Esophagus muscularis mucosa (tissue), 4 donors: ENCODE measurements around the gene PLEKHA5. TPM values are rescaled to one million over a fixed set of nuclear protein-coding genes. Genes with fewer than 3 reads are reported as not detected.
A peak's percentile ranks its signal among the peaks of the same experiment; 100 is the strongest.

Experiments
- DNase-seq: peaks from one replicate; pipeline ENCODE4 v3.0.0-alpha.2; 2017; ENCODE audit errors: extremely low spot score
- H3K27ac ChIP-seq, 4 donors: fragments of 200-600 bp; sonication (generic); replicated peaks in 1 of 4; 1 replicate in 3 of 4; 2 replicates in 1 of 4; pipeline ENCODE4 v1.5.1; 2016 to 2019; ENCODE audit warnings: mild to moderate bottlenecking in 1 of 4
- H3K27me3 ChIP-seq, 4 donors: fragments of 200-600 bp; sonication (generic); one replicate each; pipeline versions ENCODE4 v1.5.1 to v1.6.0; 2016 to 2019
- H3K36me3 ChIP-seq, 4 donors: fragments of 200-600 bp; sonication (generic); one replicate each; pipeline ENCODE4 v1.5.1; 2016 to 2019
- H3K4me1 ChIP-seq, 4 donors: fragments of 200-600 bp; sonication (generic); one replicate each; pipeline ENCODE4 v1.5.1; 2016 to 2019
- H3K4me3 ChIP-seq, 4 donors: fragments of 200-600 bp; sonication (generic); 1 replicate in 2 of 4; 2 replicates in 2 of 4; pipeline ENCODE4 v1.5.1; 2016 to 2019; ENCODE audit warnings: mild to moderate bottlenecking in 4 of 4, moderate library complexity in 1 of 4
- H3K9me3 ChIP-seq, 4 donors: fragments of 200-600 bp; sonication (generic); 1 replicate in 3 of 4; 2 replicates in 1 of 4; pipeline ENCODE4 v1.5.1; 2016 to 2019
- CTCF ChIP-seq, 3 experiments: fragments of 200-600 bp in 2 of 3; fragments of 450-650 bp in 1 of 3; sonication (generic) in 2 of 3; IDR thresholded peaks; one replicate each; pipeline ENCODE4 v1.5.1; 2017 to 2019; ENCODE audit warnings: antibody characterized with exemption in 3 of 3, mild to moderate bottlenecking in 2 of 3, moderate library complexity in 1 of 3
- EP300 ChIP-seq: sonication (generic); formaldehyde crosslinking; IDR thresholded peaks from one replicate; pipeline ENCODE4 v1.6.1; 2017; ENCODE audit warnings: antibody characterized with exemption
- POLR2A ChIP-seq: fragments of 450-650 bp; IDR thresholded peaks from one replicate; pipeline ENCODE4 v1.6.1; 2017; ENCODE audit warnings: antibody characterized with exemption, moderate library complexity, mild to moderate bottlenecking, low read depth
- POLR2AphosphoS5 ChIP-seq, 2 donors: sonication (generic); formaldehyde crosslinking; IDR thresholded peaks; one replicate each; pipeline ENCODE4 v1.6.1; 2017; ENCODE audit warnings: antibody characterized with exemption in 2 of 2
- WGBS: methylation state at CpG from one replicate; pipeline ENCODE4 v1.1.5; 2018; 5-methylcytosine and 5-hydroxymethylcytosine counted together
- intact Hi-C: fragments of 100-400 bp; cut with DNase I; formaldehyde crosslinking; loops from one replicate; pipeline ENCODE4 v1.15.1; 2023
- total RNA-seq, 4 donors: library from RNA; depleted of rRNA; stranded (reverse); fragments of >200 nt; gene quantifications; one replicate each; pipeline versions ENCODE4 v1.1.0 to v1.2.1, GENCODE V29; 2016

The PLEKHA5 gene
- total RNA-seq, 4 donors from 2014 or later, result 50.7 to 88.5 (median 58.6) TPM

GRCh38 chr12:19376691-19377090, 247.2 kb downstream of the PLEKHA5 start:
- TF ChIP-seq EP300 (no peak), CTCF (IDR thresholded peaks at IDR 0.05) (no peak), POLR2AphosphoS5 (IDR thresholded peaks at IDR 0.05) (no peak), POLR2A (no peak)
- peaks cover 18 to 80% (median 48%) of the 10 kb centered on the region in 4 donors for H3K36me3 ChIP-seq

GRCh38 chr12:19382111-19382526, 252.6 kb downstream of the PLEKHA5 start:
- no peak for TF ChIP-seq CTCF (IDR thresholded peaks at IDR 0.05)
- DNase-seq, result no peak
- intact Hi-C loops, result no loop called here
- Histone ChIP-seq H3K27me3 (no peaks in the 10 kb centered on the region), H3K36me3 (peaks cover 12 to 32% (median 18%) of the 10 kb centered on the region in 4 donors), H3K9me3 (no peaks in the 10 kb centered on the region), H3K27ac (no peak overlapping the region), H3K4me3 (no peak overlapping the region), H3K4me1 (peaks cover 0 to 5% (median 2%) of the 10 kb centered on the region in 4 donors)
- 46% methylated on average over 4 of the region's 4 CpGs for WGBS

More at GRCh38 chr12:19376691-19377090, 247.2 kb downstream of the PLEKHA5 start:
- Histone ChIP-seq H3K9me3 (no peaks in the 10 kb centered on the region), H3K4me3 (no peak overlapping the region), H3K27me3 (no peaks in the 10 kb centered on the region), H3K4me1 (peaks cover 0 to 12% (median 5%) of the 10 kb centered on the region in 4 donors), H3K27ac (no peak overlapping the region)
- 93% methylated on average over 5 of the region's 5 CpGs for WGBS
- intact Hi-C loops, result loop anchor here (10.0 kb wide), 1 partner anchor 268 kb away; no protein-coding TSS in a partner anchor
- DNase-seq, result no peak

GRCh38 chr12:19382563-19382962, 253.0 kb downstream of the PLEKHA5 start:
- H3K4me3 ChIP-seq, result no peak overlapping the region
- WGBS, result 93% methylated on average over 9 of the region's 9 CpGs
- H3K36me3 ChIP-seq, result peaks cover 9 to 28% (median 16%) of the 10 kb centered on the region in 4 donors
- H3K4me1 ChIP-seq, result peaks cover 0 to 5% (median 2%) of the 10 kb centered on the region in 4 donors
- intact Hi-C loops, result no loop called here
- no peaks in the 10 kb centered on the region for H3K27me3 ChIP-seq
- no peaks in the 10 kb centered on the region for H3K9me3 ChIP-seq
- TF ChIP-seq POLR2AphosphoS5 (IDR thresholded peaks at IDR 0.05) (no peak), CTCF (IDR thresholded peaks at IDR 0.05) (no peak), EP300 (no peak), POLR2A (no peak)
- no peak for DNase-seq
- no peak overlapping the region for H3K27ac ChIP-seq

GRCh38 chr12:19387161-19387560, 257.6 kb downstream of the PLEKHA5 start:
- Histone ChIP-seq H3K36me3 (no peaks in the 10 kb centered on the region), H3K9me3 (no peaks in the 10 kb centered on the region), H3K4me1 (peaks cover 0 to 19% (median 2%) of the 10 kb centered on the region in 4 donors), H3K27me3 (no peaks in the 10 kb centered on the region), H3K27ac (no peak overlapping the region), H3K4me3 (no peak overlapping the region)
- no peak for TF ChIP-seq EP300
- no peak for TF ChIP-seq CTCF (IDR thresholded peaks at IDR 0.05)
- no peak for TF ChIP-seq POLR2AphosphoS5 (IDR thresholded peaks at IDR 0.05)
- TF ChIP-seq POLR2A, result no peak
- DNase-seq, result no peak
- 55% methylated on average over 2 of the region's 2 CpGs for WGBS
- intact Hi-C loops, result no loop called here

GRCh38 chr12:19388131-19388549, 258.6 kb downstream of the PLEKHA5 start:
- DNase-seq, result no peak
- Histone ChIP-seq H3K27me3 (no peaks in the 10 kb centered on the region), H3K36me3 (no peaks in the 10 kb centered on the region), H3K27ac (peak overlapping the region in 2 of 4 donors; percentile 10 to 26), H3K4me1 (peaks cover 0 to 17% (median 2%) of the 10 kb centered on the region in 4 donors), H3K9me3 (no peaks in the 10 kb centered on the region), H3K4me3 (no peak overlapping the region)
- intact Hi-C loops, result no loop called here
- 52% methylated on average over 2 of the region's 2 CpGs for WGBS
- no peak for TF ChIP-seq EP300
- TF ChIP-seq POLR2A, result no peak
- peak in 1 of 2 donors; percentile 9 for TF ChIP-seq POLR2AphosphoS5 (IDR thresholded peaks at IDR 0.05)
- no peak for TF ChIP-seq CTCF (IDR thresholded peaks at IDR 0.05)
